Spinal cord (tissue), 10 donors: ENCODE measurements around the gene CLEC16A. TPM values are rescaled to one million over a fixed set of nuclear protein-coding genes. Genes with fewer than 3 reads are reported as not detected.
"Not testable (repeated sequence)": the region's sequence is repeated elsewhere in the genome, so short reads cannot be mapped to it uniquely, and the experiment has no call there.

Source experiments
- DNase-seq, 6 donors: peaks; one replicate each; pipeline versions ENCODE4 v3.0.0 to v3.0.0-alpha.2; 2013 to 2015; ENCODE audit warnings: low spot score in 6 of 6, low read depth in 4 of 6
- H3K27ac ChIP-seq: one replicate; pipeline ENCODE4 v1.5.1; 2013; ENCODE audit warnings: low read depth, low read length, control low read depth
- H3K27me3 ChIP-seq: one replicate; pipeline ENCODE4 v1.6.1; 2013; ENCODE audit warnings: low read length; ENCODE audit not compliant: control insufficient read depth, insufficient read depth
- H3K36me3 ChIP-seq: one replicate; pipeline ENCODE4 v1.6.1; 2013; ENCODE audit warnings: low read length; ENCODE audit not compliant: control insufficient read depth, insufficient read depth
- H3K4me1 ChIP-seq: one replicate; pipeline ENCODE4 v1.6.1; 2013; ENCODE audit warnings: low read length; ENCODE audit not compliant: control insufficient read depth, insufficient read depth
- H3K4me3 ChIP-seq: one replicate; pipeline ENCODE4 v1.5.1; 2013; ENCODE audit warnings: low read depth, low read length, control low read depth
- H3K9me3 ChIP-seq: one replicate; pipeline ENCODE4 v1.6.1; 2013; ENCODE audit warnings: low read length; ENCODE audit not compliant: control insufficient read depth, insufficient read depth
- WGBS: methylation state at CpG from one replicate; pipeline ENCODE4 v1.1.5; 2013; ENCODE audit warnings: missing lambda C conversion rate; ENCODE audit not compliant: insufficient coverage; 5-methylcytosine and 5-hydroxymethylcytosine counted together
- polyA plus RNA-seq, 2 donors: library from polyadenylated mRNA; unstranded; fragments of 120-200 nt; gene quantifications; one replicate each; pipeline ENCODE4 v1.2.1, GENCODE V29; 2013; ENCODE audit not compliant: insufficient read length in 2 of 2
- total RNA-seq, 2 donors: library from RNA; depleted of rRNA in 1 of 2; stranded (reverse); fragments of 120-200 nt in 1 of 2; fragments of >200 nt in 1 of 2; gene quantifications; one replicate each; pipeline versions ENCODE4 v1.2.3 to v1.2.4, GENCODE V29; 2013 to 2014
- donor health status: healthy.

Gene CLEC16A
- total and polyA plus RNA-seq, 4 donors = 19.5 to 38.4 (median 25.1) TPM

- WGBS = 81% methylated on average over 4 of the region's 6 CpGs
- H3K9me3 ChIP-seq = no peaks in the 10 kb centered on the region
- H3K36me3 ChIP-seq = peaks cover 19% of the 10 kb centered on the region
- DNase-seq = no peak
- H3K27me3 ChIP-seq = no peaks in the 10 kb centered on the region
- peaks cover 46% of the 10 kb centered on the region for H3K4me1 ChIP-seq
- no peak overlapping the region for H3K27ac ChIP-seq
- no peak overlapping the region for H3K4me3 ChIP-seq
Measured at GRCh38 chr16:11097787-11098167, 153.4 kb downstream of the CLEC16A start.

- Histone ChIP-seq H3K36me3 (peaks cover 9% of the 10 kb centered on the region), H3K4me3 (no peak overlapping the region), H3K4me1 (peaks cover 45% of the 10 kb centered on the region), H3K9me3 (no peaks in the 10 kb centered on the region), H3K27ac (peak overlapping the region; percentile 6), H3K27me3 (no peaks in the 10 kb centered on the region)
- DNase-seq = peak in 2 of 6 donors; percentile 51 to 63
- 62% methylated on average over 8 of the region's 17 CpGs for WGBS
Measured at GRCh38 chr16:11098601-11099390, 154.4 kb downstream of the CLEC16A start.

GRCh38 chr16:11099672-11100205 lies 155.4 kb downstream of the CLEC16A start:
- no peak for DNase-seq
- H3K27me3 ChIP-seq = no peaks in the 10 kb centered on the region
- peaks cover 39% of the 10 kb centered on the region for H3K4me1 ChIP-seq
- no peak overlapping the region for H3K4me3 ChIP-seq
- peaks cover 9% of the 10 kb centered on the region for H3K36me3 ChIP-seq
- WGBS = 53% methylated on average over 3 of the region's 7 CpGs
- no peaks in the 10 kb centered on the region for H3K9me3 ChIP-seq
- peak overlapping the region; percentile 80 for H3K27ac ChIP-seq

GRCh38 chr16:11100239-11100750 lies 155.9 kb downstream of the CLEC16A start:
- 45% methylated on average over 5 of the region's 6 CpGs for WGBS
- H3K27ac ChIP-seq = peak overlapping the region; percentile 80
- DNase-seq = peak in 4 of 6 donors; percentile 48 to 82 (median 56)
- H3K4me1 ChIP-seq = peaks cover 41% of the 10 kb centered on the region
- no peaks in the 10 kb centered on the region for H3K9me3 ChIP-seq
- peaks cover 7% of the 10 kb centered on the region for H3K36me3 ChIP-seq
- H3K4me3 ChIP-seq = no peak overlapping the region
- H3K27me3 ChIP-seq = no peaks in the 10 kb centered on the region

GRCh38 chr16:11101283-11101682 lies 156.9 kb downstream of the CLEC16A start:
- H3K4me3 ChIP-seq = no peak overlapping the region
- H3K36me3 ChIP-seq = peaks cover 7% of the 10 kb centered on the region
- peaks cover 45% of the 10 kb centered on the region for H3K4me1 ChIP-seq
- no peaks in the 10 kb centered on the region for H3K27me3 ChIP-seq
- WGBS = 96% methylated on average over 6 of the region's 6 CpGs
- peak overlapping the region; percentile 25 for H3K27ac ChIP-seq
- no peak for DNase-seq
- H3K9me3 ChIP-seq = no peaks in the 10 kb centered on the region

GRCh38 chr16:11101695-11102522 lies 157.5 kb downstream of the CLEC16A start:
- Histone ChIP-seq H3K27me3 (no peaks in the 10 kb centered on the region), H3K27ac (peak overlapping the region; percentile 25), H3K36me3 (peaks cover 7% of the 10 kb centered on the region), H3K4me3 (no peak overlapping the region), H3K9me3 (no peaks in the 10 kb centered on the region), H3K4me1 (peaks cover 48% of the 10 kb centered on the region)
- DNase-seq = peak in 1 of 6 donors; percentile 83
- WGBS = no CpG with 5 or more reads among the region's 9 CpGs

GRCh38 chr16:11102523-11102898 lies 158.1 kb downstream of the CLEC16A start:
- H3K9me3 ChIP-seq = no peaks in the 10 kb centered on the region
- WGBS = 86% methylated on average over 2 of the region's 3 CpGs
- peaks cover 50% of the 10 kb centered on the region for H3K4me1 ChIP-seq
- H3K4me3 ChIP-seq = no peak overlapping the region
- no peak for DNase-seq
- peaks cover 7% of the 10 kb centered on the region for H3K36me3 ChIP-seq
- H3K27ac ChIP-seq = no peak overlapping the region
- H3K27me3 ChIP-seq = no peaks in the 10 kb centered on the region

- not testable (repeated sequence) for H3K9me3 ChIP-seq, H3K36me3 ChIP-seq, H3K27me3 ChIP-seq, H3K27ac ChIP-seq, DNase-seq, H3K4me3 ChIP-seq
- H3K4me1 ChIP-seq = peaks cover 46% of the 10 kb centered on the region
- WGBS = 94% methylated on average over 5 of the region's 5 CpGs
Measured at GRCh38 chr16:11103301-11103700, 158.9 kb downstream of the CLEC16A start.

GRCh38 chr16:11104168-11105037 lies 160.0 kb downstream of the CLEC16A start:
- 84% methylated on average over 3 of the region's 4 CpGs for WGBS
- peaks cover 37% of the 10 kb centered on the region for H3K4me1 ChIP-seq
- DNase-seq = no peak

More at GRCh38 chr16:11104168-11105037, 160.0 kb downstream of the CLEC16A start:
- no peak overlapping the region for H3K4me3 ChIP-seq
- H3K27me3 ChIP-seq = no peaks in the 10 kb centered on the region
- H3K36me3 ChIP-seq = peaks cover 1% of the 10 kb centered on the region
- H3K27ac ChIP-seq = peak overlapping the region; percentile 67
- no peaks in the 10 kb centered on the region for H3K9me3 ChIP-seq
